NCI-H82 treated with DMSO at 0.1 percent for 48 hours (cell line): Measurements from ENCODE around the gene MAN1C1.
A peak's percentile ranks its signal among the peaks of the same experiment; 100 is the strongest.
"Not testable (repeated sequence)": the region's sequence is repeated elsewhere in the genome, so short reads cannot be mapped to it uniquely, and the experiment has no call there.

Source experiments
- DNase-seq: peaks from one replicate; lab custom pipeline; 2025; ENCODE audit not compliant: unreplicated experiment; lab: John Stamatoyannopoulos, UW

The MAN1C1 gene

GRCh38 chr1:25583519-25584370 lies 32.8 kb upstream of the MAN1C1 start:
- no peak for DNase-seq

- peak; percentile 41 for DNase-seq
Measured at GRCh38 chr1:25586181-25586588, 30.4 kb upstream of the MAN1C1 start.

GRCh38 chr1:25587290-25587689 lies 29.3 kb upstream of the MAN1C1 start:
- DNase-seq = no peak

- DNase-seq = not testable (repeated sequence)
Measured at GRCh38 chr1:25588224-25588623, 28.4 kb upstream of the MAN1C1 start.

GRCh38 chr1:25588786-25589185 lies 27.8 kb upstream of the MAN1C1 start:
- not testable (repeated sequence) for DNase-seq

- no peak for DNase-seq
Measured at GRCh38 chr1:25590096-25590824, 26.3 kb upstream of the MAN1C1 start.

GRCh38 chr1:25593861-25594260 lies 22.7 kb upstream of the MAN1C1 start:
- DNase-seq = no peak

GRCh38 chr1:25594971-25595370 lies 21.6 kb upstream of the MAN1C1 start:
- peak; percentile 83 for DNase-seq

- DNase-seq = not testable (repeated sequence)
Measured at GRCh38 chr1:25596641-25597040, 19.9 kb upstream of the MAN1C1 start.

- DNase-seq = no peak
Measured at GRCh38 chr1:25598879-25599278, 17.7 kb upstream of the MAN1C1 start.

- DNase-seq = no peak
Measured at GRCh38 chr1:25599969-25600610, 16.5 kb upstream of the MAN1C1 start.

GRCh38 chr1:25600971-25601699 lies 15.5 kb upstream of the MAN1C1 start:
- DNase-seq = not testable (repeated sequence)

GRCh38 chr1:25603779-25604538 lies 12.6 kb upstream of the MAN1C1 start:
- not testable (repeated sequence) for DNase-seq

GRCh38 chr1:25607123-25607522 lies 9.5 kb upstream of the MAN1C1 start:
- no peak for DNase-seq

- DNase-seq = peak; percentile 83
Measured at GRCh38 chr1:25608488-25609178, 8.0 kb upstream of the MAN1C1 start.

GRCh38 chr1:25609921-25610320 lies 6.7 kb upstream of the MAN1C1 start:
- DNase-seq = peak; percentile 28

GRCh38 chr1:25610822-25611630 lies 5.6 kb upstream of the MAN1C1 start:
- no peak for DNase-seq

- DNase-seq = no peak
Measured at GRCh38 chr1:25611843-25612242, 4.7 kb upstream of the MAN1C1 start.

GRCh38 chr1:25612421-25612820 lies 4.2 kb upstream of the MAN1C1 start:
- no peak for DNase-seq
